CD4-positive, CD25-positive, alpha-beta regulatory T cell (primary cell): Measurements from ENCODE around the gene SRRT. TPM values are rescaled to one million over a fixed set of nuclear protein-coding genes. Genes with fewer than 3 reads are reported as not detected.

ENCODE experiments used
- ATAC-seq, 2 donors: fragments of 150-1000 bp; cut with Tn5 transposase; one replicate each; pipeline ENCODE4 v1.10.0; 2021; ENCODE audit warnings: low read depth in 2 of 2, moderate number of reproducible peaks in 2 of 2, moderate library complexity in 1 of 2
- DNase-seq, 3 donors: peaks; one replicate each; pipeline versions ENCODE4 v3.0.0 to v3.0.0-alpha.2; 2012 to 2022; ENCODE audit warnings: mixed read lengths in 1 of 3
- H3K27ac ChIP-seq: one replicate; pipeline ENCODE4 v1.7.0; 2013; ENCODE audit warnings: mild to moderate bottlenecking, low read length; ENCODE audit not compliant: insufficient read depth, poor library complexity, severe bottlenecking
- H3K27me3 ChIP-seq: one replicate; pipeline ENCODE4 v1.7.0; 2013; ENCODE audit warnings: low read length; ENCODE audit not compliant: control insufficient read depth, insufficient read depth
- H3K36me3 ChIP-seq: one replicate; pipeline ENCODE4 v1.7.0; 2013; ENCODE audit warnings: mild to moderate bottlenecking, low read length, moderate library complexity; ENCODE audit not compliant: control insufficient read depth, insufficient read depth
- H3K4me1 ChIP-seq: 2 replicates; pipeline ENCODE4 v1.7.0; 2013; ENCODE audit warnings: mild to moderate bottlenecking, low read length; ENCODE audit not compliant: insufficient read depth, control insufficient read depth, poor library complexity, severe bottlenecking
- H3K4me3 ChIP-seq: one replicate; pipeline ENCODE4 v1.7.0; 2013; ENCODE audit warnings: low read depth, mild to moderate bottlenecking, low read length, moderate library complexity
- H3K9me3 ChIP-seq, 2 experiments: 1 replicate in 1 of 2; 2 replicates in 1 of 2; pipeline ENCODE4 v1.7.0; 2013; ENCODE audit warnings: low read length in 2 of 2, mild to moderate bottlenecking in 1 of 2, moderate library complexity in 1 of 2; ENCODE audit not compliant: control insufficient read depth in 2 of 2
- H3K27ac Mint-ChIP-seq, 3 donors: one replicate each; pipeline ENCODE4 v1.8.0; 2020 to 2022; ENCODE audit warnings: mild to moderate bottlenecking in 3 of 3, mixed read lengths in 3 of 3, moderate library complexity in 2 of 3
- H3K27me3 Mint-ChIP-seq: one replicate; pipeline ENCODE4 v1.8.0; 2022; ENCODE audit warnings: mild to moderate bottlenecking, mixed read lengths
- H3K36me3 Mint-ChIP-seq: one replicate; pipeline ENCODE4 v1.8.0; 2020; ENCODE audit warnings: mixed read lengths
- H3K4me1 Mint-ChIP-seq, 4 donors: one replicate each; pipeline ENCODE4 v1.8.0; 2020 to 2022; ENCODE audit warnings: mixed read lengths in 4 of 4, mild to moderate bottlenecking in 1 of 4
- H3K4me3 Mint-ChIP-seq, 4 donors: one replicate each; pipeline ENCODE4 v1.8.0; 2020 to 2022; ENCODE audit warnings: mild to moderate bottlenecking in 4 of 4, mixed read lengths in 4 of 4, moderate library complexity in 3 of 4
- H3K9me3 Mint-ChIP-seq, 7 donors: one replicate each; pipeline ENCODE4 v1.8.0; 2020 to 2022; ENCODE audit warnings: mixed read lengths in 7 of 7, mild to moderate bottlenecking in 3 of 7, moderate library complexity in 2 of 7
- polyA plus RNA-seq, 4 donors: library from polyadenylated mRNA; unstranded; fragments of 300-500 nt; fragmentation: Illumina TruSeq; gene quantifications; one replicate each; pipeline ENCODE4 v1.2.3, GENCODE V29; 2021
- total RNA-seq: library from RNA; stranded (reverse); gene quantifications from one replicate; pipeline ENCODE4 v1.2.3, GENCODE V29; 2022

Gene SRRT
- total and polyA plus RNA-seq, 5 donors from 2014 or later = 31.9 to 234 (median 38.5) TPM

DNA sequence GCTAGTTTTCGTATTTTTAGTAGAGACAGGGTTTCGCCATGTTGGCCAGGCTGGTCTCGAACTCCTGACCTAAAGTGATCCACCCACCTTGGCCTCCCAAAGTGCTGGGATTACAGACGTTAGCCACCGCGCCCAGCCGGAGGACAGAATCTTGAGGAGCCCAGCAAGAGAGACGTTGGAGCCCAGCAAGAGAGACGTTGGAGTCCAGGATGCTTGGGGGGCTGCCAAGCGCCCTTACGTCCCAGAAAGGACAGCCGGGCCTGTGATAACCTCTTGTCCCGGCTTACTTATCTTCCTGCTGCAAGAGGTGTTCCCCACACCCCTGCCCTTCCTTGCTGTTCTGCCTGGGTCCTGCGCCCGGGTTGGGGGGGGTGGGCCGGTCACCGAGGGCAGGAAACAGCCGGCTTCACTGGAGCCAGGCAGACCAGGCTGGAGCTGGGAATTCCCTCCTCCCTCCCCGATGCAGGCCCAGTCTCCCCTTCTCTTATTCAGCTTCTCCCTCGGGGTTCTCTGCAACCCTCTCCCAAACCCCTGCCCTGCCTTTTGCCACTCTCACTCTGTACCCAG, 45.7 kb upstream of the SRRT start:
- H3K27me3 ChIP-seq = peaks cover 10% of the 10 kb centered on the region
- Mint-ChIP-seq H3K4me1 (peaks cover 0 to 24% (median 13%) of the 10 kb centered on the region in 4 donors), H3K27me3 (peaks cover 58% of the 10 kb centered on the region), H3K36me3 (no peaks in the 10 kb centered on the region), H3K4me3 (no peak overlapping the region), H3K9me3 (peaks cover 0 to 2% (median 0%) of the 10 kb centered on the region in 7 donors), H3K27ac (no peak overlapping the region)
- H3K4me3 ChIP-seq = no peak overlapping the region
- H3K9me3 ChIP-seq = no peaks in the 10 kb centered on the region
- DNase-seq (no peak), ATAC-seq (no peak)
- H3K27ac ChIP-seq = no peak overlapping the region
- H3K36me3 ChIP-seq = no peaks in the 10 kb centered on the region
- peaks cover 20% of the 10 kb centered on the region for H3K4me1 ChIP-seq

DNA sequence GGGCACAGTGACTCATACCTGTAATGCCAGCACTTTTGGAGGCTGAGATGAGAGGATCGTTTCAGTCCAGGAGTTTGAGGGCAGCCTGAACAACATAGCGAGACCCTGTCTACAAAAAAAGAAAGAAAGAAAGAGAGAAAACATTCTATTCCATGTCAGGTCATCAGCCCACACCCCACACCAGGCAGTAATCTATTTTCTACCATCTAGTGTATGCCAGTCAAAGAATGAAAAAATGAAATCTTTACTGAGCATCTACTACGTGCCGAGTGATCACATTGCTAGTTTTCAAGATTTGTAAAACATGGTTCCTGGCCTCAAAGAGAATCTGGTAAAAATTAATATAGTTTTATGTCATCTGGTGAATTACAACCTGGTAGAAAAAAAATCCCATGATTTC, 44.5 kb upstream of the SRRT start:
- ATAC-seq (no peak), DNase-seq (no peak)
- Histone ChIP-seq H3K36me3 (no peaks in the 10 kb centered on the region), H3K4me3 (no peak overlapping the region), H3K27me3 (peaks cover 9% of the 10 kb centered on the region), H3K27ac (no peak overlapping the region), H3K4me1 (peaks cover 20% of the 10 kb centered on the region), H3K9me3 (no peaks in the 10 kb centered on the region)
- Mint-ChIP-seq H3K4me1 (peaks cover 0 to 26% (median 11%) of the 10 kb centered on the region in 4 donors), H3K36me3 (no peaks in the 10 kb centered on the region), H3K27ac (no peak overlapping the region), H3K27me3 (peaks cover 52% of the 10 kb centered on the region), H3K9me3 (peaks cover 0 to 2% (median 0%) of the 10 kb centered on the region in 7 donors), H3K4me3 (no peak overlapping the region)

GRCh38 chr7:100832281-100832633, 42.6 kb upstream of the SRRT start:
- ATAC-seq = no peak
- H3K4me3 Mint-ChIP-seq = no peak overlapping the region
- no peak overlapping the region for H3K27ac Mint-ChIP-seq
- Histone ChIP-seq H3K4me1 (peaks cover 14% of the 10 kb centered on the region), H3K27me3 (peaks cover 4% of the 10 kb centered on the region), H3K4me3 (no peak overlapping the region), H3K36me3 (no peaks in the 10 kb centered on the region), H3K9me3 (no peaks in the 10 kb centered on the region), H3K27ac (no peak overlapping the region)
- H3K36me3 Mint-ChIP-seq = no peaks in the 10 kb centered on the region
- H3K4me1 Mint-ChIP-seq = peaks cover 0 to 23% (median 10%) of the 10 kb centered on the region in 4 donors
- H3K9me3 Mint-ChIP-seq = peaks cover 0 to 2% (median 0%) of the 10 kb centered on the region in 7 donors
- H3K27me3 Mint-ChIP-seq = peaks cover 39% of the 10 kb centered on the region
- no peak for DNase-seq

- DNase-seq (no peak), ATAC-seq (no peak)
- no peaks in the 10 kb centered on the region for H3K36me3 Mint-ChIP-seq
- H3K4me3 Mint-ChIP-seq = peak overlapping the region in 2 of 4 donors; percentile 64 to 90
- H3K4me1 Mint-ChIP-seq = peaks cover 0 to 16% (median 8%) of the 10 kb centered on the region in 4 donors
- peaks cover 10% of the 10 kb centered on the region for H3K27me3 Mint-ChIP-seq
- Histone ChIP-seq H3K36me3 (no peaks in the 10 kb centered on the region), H3K9me3 (no peaks in the 10 kb centered on the region), H3K27me3 (no peaks in the 10 kb centered on the region), H3K4me1 (no peaks in the 10 kb centered on the region), H3K4me3 (no peak overlapping the region), H3K27ac (no peak overlapping the region)
- H3K9me3 Mint-ChIP-seq = peaks cover 0 to 2% (median 0%) of the 10 kb centered on the region in 7 donors
- peak overlapping the region in 2 of 3 donors; percentile 56 to 74 for H3K27ac Mint-ChIP-seq
Observed at GRCh38 chr7:100835903-100836811, 38.7 kb upstream of the SRRT start.

- Histone ChIP-seq H3K27ac (no peak overlapping the region), H3K4me1 (no peaks in the 10 kb centered on the region), H3K4me3 (peak overlapping the region; percentile 61), H3K36me3 (no peaks in the 10 kb centered on the region), H3K27me3 (no peaks in the 10 kb centered on the region), H3K9me3 (no peaks in the 10 kb centered on the region)
- Mint-ChIP-seq H3K36me3 (no peaks in the 10 kb centered on the region), H3K4me3 (peak overlapping the region; percentile 80 to 94 (median 88)), H3K4me1 (peaks cover 0 to 16% (median 8%) of the 10 kb centered on the region in 4 donors), H3K27me3 (peaks cover 6% of the 10 kb centered on the region), H3K9me3 (peaks cover 0 to 2% (median 0%) of the 10 kb centered on the region in 7 donors), H3K27ac (peak overlapping the region in 2 of 3 donors; percentile 82 to 88)
- no peak for DNase-seq
- ATAC-seq = no peak
Observed at GRCh38 chr7:100836812-100837098, 38.1 kb upstream of the SRRT start.

GRCh38 chr7:100837099-100837836, 37.6 kb upstream of the SRRT start:
- H3K27me3 ChIP-seq = no peaks in the 10 kb centered on the region
- Mint-ChIP-seq H3K9me3 (peaks cover 0 to 2% (median 0%) of the 10 kb centered on the region in 7 donors), H3K27me3 (peaks cover 2% of the 10 kb centered on the region), H3K36me3 (no peaks in the 10 kb centered on the region), H3K27ac (peak overlapping the region; percentile 82 to 88 (median 86)), H3K4me1 (peaks cover 0 to 16% (median 8%) of the 10 kb centered on the region in 4 donors), H3K4me3 (peak overlapping the region; percentile 80 to 94 (median 88))
- H3K36me3 ChIP-seq = no peaks in the 10 kb centered on the region
- H3K4me3 ChIP-seq = peak overlapping the region; percentile 61
- DNase-seq (peak; percentile 54 to 86 (median 59)), ATAC-seq (peak; percentile 97 to 98)
- no peaks in the 10 kb centered on the region for H3K4me1 ChIP-seq
- H3K27ac ChIP-seq = no peak overlapping the region
- H3K9me3 ChIP-seq = no peaks in the 10 kb centered on the region

DNA sequence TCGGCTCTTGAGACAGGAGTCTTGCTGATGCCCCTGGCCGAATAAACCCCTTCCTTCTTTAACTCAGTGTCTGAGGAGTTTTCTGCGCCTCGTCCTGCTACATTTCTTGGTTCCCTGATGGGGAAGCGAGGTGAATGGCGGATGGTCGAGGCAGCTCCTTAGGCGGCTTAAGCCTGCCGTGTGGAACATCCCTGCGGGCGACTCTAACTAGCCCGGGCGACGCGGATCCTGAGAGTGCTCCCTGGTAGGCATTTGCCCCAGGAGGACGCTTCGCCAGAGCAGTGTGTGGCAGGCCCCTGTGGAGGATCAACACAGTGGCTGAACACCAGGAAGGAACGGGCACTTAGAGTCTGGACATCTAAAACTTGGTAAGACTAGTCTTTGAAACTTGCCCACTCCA, 35.5 kb upstream of the SRRT start:
- no peak overlapping the region for H3K4me3 Mint-ChIP-seq
- Histone ChIP-seq H3K36me3 (no peaks in the 10 kb centered on the region), H3K27ac (no peak overlapping the region), H3K27me3 (no peaks in the 10 kb centered on the region), H3K4me1 (no peaks in the 10 kb centered on the region), H3K9me3 (no peaks in the 10 kb centered on the region), H3K4me3 (no peak overlapping the region)
- no peaks in the 10 kb centered on the region for H3K27me3 Mint-ChIP-seq
- ATAC-seq = no peak
- DNase-seq = no peak
- peaks cover 0 to 14% (median 8%) of the 10 kb centered on the region in 4 donors for H3K4me1 Mint-ChIP-seq
- peaks cover 0 to 2% (median 0%) of the 10 kb centered on the region in 7 donors for H3K9me3 Mint-ChIP-seq
- no peaks in the 10 kb centered on the region for H3K36me3 Mint-ChIP-seq
- H3K27ac Mint-ChIP-seq = no peak overlapping the region
